Activated T-helper 1 cell treated with anti-CD3 and anti-CD28 coated beads, Interleukin-2, amount 50 U/mL, for 16 hours (primary cell): ENCODE results near the gene NEUROG1.

Experiments
- DNase-seq, 2 donors: peaks; one replicate each; pipeline ENCODE4 v3.0.0-alpha.2; 2020; ENCODE audit warnings: low read depth in 1 of 2, low spot score in 1 of 2

NEUROG1 gene

DNA sequence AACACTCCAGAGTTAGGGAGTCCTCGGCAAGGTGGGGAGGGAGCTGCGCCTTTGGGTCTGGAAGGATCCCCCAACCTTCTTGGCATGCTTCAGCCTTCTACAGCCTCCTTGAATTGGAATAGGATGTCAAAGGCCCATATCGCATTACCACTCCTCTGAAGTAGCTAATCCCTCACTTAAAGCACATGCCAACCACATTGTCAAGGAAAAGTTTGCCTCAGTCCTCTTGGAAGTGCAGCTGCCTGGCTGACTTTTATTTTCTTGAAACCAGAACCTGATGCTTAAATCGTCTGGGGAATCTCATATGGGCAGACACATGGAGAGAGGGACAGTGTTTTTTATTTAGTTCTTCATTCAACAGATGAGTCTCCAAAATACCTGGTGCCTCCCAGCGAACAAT lies 28.6 kb upstream of the NEUROG1 start:
- no peak for DNase-seq

DNA sequence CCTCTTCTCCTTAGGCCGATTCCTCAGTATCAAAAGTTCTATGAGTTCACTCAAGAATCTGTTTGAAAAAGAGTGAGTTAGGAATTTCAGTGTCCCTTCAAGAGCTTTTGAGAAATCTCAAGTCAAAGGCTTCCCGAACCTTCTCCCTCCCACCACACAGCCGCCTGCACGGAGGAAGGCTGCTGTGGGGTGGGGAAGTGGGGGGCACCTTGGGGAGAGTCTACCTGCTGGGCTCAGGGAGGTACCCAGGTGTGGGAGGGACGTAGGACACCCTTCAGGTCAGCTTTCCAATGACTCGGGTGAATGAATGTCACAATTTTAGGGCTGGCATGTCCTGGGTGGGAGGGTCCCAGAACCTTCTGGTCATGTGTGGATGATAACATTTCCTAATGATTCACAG lies 25.5 kb upstream of the NEUROG1 start:
- DNase-seq, result no peak

DNA sequence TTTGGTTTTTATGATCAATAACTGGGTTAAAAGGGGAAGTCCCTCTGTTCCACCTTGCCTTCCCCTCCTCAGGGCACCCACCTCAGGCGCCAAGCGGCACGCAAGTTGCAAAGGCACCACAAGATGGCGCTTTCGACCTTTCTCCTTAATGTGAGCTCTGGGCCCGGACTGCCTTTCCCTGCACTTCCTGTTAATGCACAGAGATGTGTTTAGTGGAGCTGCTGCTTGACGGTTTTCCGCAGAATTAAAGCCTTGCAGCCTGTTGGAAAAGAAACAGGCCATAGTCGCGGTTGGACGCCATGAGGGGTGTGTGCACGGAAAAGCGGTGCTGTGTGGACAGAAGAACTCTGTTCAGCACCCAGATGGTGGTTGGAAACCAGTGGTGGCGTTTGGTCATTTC lies 25.1 kb upstream of the NEUROG1 start:
- DNase-seq, result peak; percentile 15 to 16

DNA sequence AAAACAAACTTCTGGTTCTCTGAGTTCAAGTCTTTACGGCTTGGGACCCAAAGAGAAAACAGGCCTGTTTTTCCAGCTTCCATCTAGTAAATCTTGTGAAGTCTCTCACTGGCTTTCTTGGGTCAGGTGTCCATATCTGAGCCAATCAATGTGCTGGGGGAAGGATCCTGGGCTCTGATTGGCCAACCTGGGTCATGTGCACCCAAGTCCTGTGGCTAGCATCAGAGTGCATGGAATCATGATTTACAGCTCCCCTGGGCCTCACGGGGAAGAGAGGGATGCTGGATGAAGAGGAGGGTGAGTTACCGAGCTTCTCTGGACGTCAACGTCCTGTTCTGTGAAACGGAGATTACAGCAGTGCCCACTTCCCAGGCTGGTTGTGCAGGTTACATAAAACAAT lies 23.6 kb upstream of the NEUROG1 start:
- DNase-seq, result no peak

DNA sequence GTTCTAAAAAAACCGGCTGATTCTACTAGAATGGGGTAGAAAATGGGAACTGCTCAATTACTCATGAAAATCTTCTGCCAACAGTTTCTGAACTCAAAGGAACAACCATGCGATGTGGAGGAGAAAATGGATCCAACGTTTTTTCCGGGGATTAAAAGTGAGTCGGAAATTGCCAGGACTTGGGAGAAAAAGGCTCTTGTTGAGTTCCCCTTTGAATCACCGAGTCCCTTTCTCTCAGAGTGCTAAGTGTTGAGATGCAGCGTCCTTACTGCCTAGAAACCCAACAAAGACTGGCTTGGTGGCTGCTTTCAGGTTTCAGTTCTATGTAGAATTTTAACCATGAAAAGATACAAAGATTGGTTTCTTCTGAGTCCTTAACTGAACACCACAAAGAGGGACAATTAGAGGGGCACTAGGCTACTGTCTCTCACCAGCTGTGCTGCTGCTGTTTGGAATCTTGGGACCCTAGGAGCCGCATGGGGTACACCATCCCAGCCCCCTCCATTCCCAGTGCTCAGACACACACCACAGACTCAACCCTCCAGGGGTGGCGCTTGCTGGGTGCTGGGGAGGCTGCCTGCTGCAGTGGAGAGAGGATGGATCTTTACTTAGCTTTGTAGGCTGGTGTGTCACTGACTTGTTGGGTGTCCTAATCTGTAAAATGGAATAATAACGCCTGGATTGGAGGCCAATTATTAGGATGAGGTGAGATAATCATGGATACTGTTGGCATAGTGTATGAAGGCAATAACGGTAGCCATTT lies 21.5 kb upstream of the NEUROG1 start:
- no peak for DNase-seq

DNA sequence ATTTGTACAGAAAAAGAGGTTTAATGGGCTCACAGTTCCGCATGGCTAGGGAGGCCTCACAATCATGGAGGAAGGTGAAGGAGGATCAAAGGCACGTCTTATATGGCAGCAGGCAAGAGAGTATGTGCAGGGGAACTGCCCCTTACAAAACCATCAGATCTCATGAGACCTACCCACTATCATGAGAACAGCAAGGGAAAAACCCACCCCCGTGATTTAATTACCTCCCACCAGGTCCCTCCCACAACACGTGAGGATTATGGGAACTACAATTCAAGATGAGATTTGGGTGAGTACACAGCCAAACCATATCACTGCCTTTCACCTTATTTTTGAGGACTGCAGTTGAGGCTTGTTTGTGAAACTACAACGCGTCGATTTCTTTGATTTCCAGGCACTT lies 20.9 kb upstream of the NEUROG1 start:
- DNase-seq, result no peak

DNA sequence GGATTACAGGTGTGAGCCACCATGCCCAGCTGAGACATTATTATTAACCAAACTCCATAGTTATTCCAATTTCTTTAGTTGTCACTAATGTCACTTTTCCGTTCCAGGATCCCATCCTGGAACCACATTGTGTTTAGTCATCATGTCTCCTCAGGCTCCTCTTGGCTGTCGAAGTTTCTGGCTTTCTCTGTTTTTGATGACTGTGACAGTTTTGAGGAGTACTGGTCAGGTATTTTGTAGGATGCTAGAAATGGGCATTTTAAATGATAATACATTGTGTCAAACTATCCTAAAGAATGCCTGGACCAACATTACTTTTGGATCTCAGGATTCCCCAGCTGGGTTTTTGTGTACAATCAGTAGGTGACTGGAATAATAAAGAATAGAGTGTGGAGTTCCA lies 19.8 kb upstream of the NEUROG1 start:
- no peak for DNase-seq

DNA sequence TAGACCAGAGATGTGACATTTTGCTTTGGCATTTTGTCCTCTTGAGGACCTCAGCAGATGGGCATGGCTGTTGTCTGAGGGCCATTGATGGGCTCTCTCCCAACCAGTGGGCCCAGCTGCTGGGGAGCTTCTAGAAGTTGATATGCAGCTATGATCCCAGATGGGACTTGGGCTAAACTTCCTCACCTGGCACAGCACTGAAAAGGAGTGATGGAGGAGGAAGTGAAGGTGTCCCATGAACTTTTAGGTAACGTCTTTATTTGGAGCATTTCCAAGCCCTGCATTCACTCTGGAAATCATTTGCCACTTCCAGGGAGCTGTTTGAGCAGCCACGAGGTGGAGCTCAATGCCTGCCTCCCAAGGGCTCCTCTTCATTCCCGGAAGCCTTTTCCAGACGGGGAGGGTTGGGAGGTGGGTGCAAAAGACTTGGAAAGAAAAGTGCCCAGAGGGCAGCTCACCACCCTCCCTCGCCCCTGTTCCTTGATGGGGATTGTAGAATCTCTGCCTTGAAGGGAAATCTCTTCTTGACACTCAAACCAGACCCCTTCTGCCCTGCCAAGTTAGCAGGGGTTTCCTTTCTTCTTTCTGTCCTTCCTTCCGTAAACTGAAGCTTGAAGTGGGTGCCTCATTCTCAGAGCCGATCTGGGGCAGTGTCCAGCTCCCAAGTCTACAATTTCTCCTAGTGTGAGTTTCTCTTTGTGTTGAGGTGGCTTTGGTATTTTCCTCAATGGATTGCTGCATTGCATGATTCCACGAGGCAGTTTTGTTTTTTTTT lies 18.1 kb upstream of the NEUROG1 start:
- no peak for DNase-seq

DNA sequence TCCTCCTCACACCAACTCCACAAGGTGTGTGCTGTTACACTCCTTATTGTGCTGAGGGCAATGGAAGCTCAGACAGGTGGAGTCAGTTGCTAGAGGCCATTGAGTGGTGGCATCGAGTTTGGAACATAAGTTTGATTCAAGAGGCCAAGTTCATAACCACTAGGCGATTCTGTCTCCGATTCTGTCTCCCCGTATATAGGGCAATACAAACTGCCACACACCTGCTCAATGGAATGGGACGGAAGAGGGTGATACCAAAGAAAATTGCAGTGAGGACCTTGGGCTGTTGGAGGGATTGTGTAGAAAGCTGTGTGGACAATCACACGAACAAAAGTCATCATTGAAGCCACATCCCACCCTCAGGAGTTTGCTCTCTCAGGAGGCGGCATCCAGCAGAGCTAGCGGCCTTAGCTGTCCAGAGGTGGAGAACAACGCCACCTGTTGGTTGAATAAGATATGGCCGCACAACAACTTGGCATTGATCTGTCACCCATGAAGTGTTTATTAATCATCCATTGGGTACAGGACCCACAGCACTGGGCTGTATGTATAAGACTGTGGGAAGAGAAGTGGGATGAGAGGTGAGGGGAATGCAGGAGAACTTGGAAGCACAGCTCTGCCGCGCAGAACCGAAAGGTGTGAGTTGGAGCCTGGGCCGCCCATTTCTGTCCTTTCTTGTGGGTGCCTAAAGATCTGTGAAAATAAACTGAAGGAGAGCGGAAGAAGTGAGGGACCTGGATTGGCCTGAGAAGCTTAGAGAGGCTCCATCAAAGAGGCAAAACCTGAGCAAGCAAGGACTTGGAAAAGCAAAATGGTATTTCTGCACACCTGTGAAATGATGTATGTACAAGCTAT lies 16.1 kb upstream of the NEUROG1 start:
- no peak for DNase-seq

DNA sequence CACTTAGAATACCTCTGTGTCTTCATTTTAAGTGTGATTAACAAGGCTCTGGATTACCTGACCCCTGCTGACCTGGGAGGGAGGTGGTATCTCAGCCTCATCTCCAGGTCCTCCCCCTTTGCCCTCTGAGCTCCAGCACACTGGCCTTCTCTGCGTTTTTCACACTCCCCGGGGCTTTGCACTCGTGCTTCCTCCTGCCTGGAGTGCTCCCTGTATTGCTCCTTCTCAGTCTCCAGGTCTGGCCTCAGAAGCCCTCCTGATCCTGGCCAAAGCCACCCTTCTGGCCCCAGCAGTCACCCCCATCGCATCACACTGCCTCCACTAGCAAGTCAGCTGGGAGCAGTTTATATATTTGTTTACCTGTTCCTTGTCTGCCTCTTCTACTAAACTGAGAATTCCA lies 13.6 kb upstream of the NEUROG1 start:
- no peak for DNase-seq

DNA sequence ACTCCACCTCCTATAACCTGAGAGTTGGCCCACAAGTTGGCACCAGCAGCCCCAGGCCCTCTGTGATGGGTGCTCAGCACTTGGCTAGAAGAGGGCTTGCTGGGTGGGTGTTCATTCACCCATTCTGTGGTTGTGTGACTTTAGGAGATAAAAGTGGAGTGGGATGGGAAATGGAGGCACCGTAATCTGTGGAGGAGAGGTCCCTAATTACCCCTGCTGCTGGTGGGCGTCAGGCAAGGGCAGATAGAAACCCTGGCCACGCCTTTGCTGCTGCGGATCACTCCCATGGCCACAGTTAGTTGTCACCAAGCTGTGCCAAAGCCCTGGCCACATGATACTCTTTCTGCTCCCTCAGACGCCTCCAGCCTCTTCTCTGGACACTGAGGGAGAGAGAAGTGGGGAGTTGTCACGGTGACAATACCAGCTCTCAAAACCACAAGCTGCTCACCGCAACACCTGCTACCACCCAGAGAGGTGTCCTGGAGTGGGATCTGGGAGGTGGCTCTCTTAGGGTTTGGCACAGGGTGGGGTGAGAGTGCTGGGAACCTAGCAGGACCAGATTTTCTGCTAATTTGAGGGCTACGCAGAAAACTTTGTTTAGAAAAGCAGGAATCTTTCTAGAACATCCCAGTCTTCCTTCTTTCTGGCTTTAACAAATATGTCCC lies 12.0 kb upstream of the NEUROG1 start:
- DNase-seq, result no peak

DNA sequence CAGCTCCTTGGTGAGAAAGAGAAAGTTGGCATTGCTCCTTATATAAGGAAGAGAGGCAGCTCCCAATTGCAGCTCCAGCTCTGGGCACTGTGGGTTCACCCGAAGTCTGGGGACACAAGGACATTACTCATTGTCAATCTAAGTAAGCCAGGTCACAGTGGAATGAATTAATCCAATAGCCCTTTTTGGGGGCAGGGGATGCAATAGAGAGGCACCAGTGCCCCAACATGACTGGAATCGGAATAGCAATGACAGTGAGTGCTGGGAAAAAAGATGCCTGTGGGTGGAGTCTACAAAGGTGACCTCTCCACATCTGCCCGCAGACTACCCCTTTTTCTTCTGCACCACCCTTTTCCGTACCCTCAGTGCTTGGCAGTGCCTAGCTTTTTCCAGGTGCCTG lies 11.1 kb upstream of the NEUROG1 start:
- DNase-seq, result no peak

DNA sequence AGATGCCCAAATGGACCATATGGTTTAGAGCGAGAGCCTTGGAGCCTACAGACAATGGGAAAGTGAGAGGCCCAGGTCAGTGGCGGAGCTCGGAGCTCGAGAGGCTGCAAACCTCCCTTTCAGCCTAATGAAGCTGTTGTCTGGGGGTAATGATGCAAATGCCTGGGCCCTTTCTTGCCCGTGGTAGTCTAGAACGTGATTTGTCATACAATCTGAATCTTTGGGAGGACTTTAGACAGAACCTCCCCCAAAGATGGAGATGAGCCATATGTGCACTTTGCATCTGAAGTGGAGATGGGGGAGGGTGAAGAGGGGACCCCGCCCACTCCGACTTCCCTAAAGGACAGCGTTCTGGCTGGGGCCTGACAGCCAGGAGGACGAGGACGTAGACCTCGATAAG lies 10.3 kb upstream of the NEUROG1 start:
- no peak for DNase-seq

DNA sequence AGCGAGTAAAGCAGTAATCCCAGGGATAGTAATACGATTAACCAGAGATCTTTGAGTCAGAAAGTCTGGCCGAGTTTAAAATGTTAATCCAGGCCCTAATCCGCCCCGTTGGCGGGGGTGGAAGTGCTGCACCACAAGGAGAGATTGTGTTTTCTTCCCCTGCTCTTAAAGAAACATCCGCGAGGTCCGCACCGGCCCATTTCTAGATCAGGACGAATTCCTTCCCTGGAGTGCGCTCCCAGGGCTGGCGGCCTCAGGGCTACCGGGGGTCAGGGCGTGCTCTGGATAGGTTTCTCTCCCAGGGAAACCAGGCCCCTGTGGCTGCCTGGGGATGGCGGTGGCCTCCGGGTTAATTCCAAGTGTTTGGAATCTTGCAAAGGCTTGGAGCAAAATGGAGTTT lies 9.3 kb upstream of the NEUROG1 start:
- no peak for DNase-seq

DNA sequence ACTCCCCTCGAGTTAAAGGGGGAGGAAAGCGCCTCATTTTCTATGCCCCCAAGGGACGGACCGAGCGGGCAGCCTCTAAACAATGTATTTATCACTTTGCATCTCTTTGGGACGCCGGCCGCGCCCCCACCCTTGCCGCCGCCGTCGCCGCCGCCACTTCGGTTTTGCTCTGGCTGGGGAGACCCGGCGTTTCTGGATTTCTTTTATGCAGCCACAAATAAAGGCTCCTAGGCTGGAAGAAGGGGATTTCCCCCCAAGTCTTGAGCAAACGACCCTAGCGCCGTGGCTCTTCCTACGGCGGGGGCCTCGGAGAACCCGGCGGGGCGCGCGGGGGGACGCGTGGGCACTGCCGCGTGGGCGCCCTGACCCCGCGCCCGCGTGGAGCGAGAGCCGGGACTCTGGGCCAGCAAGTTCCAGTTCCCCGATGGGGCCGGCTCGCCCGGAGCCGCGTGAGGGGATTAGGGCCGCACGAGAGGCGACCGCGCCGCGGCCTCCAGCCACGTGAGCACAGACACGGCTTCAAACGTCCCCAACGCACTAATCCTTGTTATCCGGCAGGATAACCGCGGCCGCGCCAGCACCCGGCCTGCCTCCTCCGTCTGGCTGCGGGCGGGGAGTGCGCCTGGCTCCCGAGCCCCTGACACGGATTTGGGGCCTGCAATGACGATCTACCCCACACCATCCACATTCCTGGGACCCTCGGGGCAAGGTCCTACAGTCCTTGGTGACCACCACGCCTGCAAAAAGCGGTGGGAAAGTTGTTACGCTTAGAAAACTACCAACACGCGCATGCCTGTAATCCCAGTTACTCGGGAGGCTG lies 7.9 kb upstream of the NEUROG1 start:
- no peak for DNase-seq

DNA sequence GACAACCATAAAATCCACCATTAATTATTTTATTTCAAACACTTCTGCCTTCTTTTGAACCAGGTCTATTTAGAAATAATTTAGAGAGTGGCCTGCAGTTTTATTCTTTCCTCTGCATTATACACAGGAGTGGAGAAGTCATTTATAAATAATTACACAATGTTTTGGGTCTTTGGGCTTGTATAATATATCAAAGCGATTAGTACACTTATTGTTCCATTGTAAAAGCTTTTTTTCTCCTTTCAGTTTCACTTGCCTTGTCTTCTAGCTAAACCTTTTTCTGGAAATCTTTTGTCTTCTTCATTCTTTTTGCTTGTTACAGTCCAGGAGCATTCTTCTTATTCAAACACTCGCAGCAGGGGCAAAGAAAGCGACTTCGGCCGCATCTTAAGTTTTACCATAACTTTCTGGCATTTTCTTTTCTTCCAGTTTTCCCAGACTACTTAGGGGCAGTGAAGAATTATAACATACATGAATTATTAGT lies 7.3 kb upstream of the NEUROG1 start:
- no peak for DNase-seq

DNA sequence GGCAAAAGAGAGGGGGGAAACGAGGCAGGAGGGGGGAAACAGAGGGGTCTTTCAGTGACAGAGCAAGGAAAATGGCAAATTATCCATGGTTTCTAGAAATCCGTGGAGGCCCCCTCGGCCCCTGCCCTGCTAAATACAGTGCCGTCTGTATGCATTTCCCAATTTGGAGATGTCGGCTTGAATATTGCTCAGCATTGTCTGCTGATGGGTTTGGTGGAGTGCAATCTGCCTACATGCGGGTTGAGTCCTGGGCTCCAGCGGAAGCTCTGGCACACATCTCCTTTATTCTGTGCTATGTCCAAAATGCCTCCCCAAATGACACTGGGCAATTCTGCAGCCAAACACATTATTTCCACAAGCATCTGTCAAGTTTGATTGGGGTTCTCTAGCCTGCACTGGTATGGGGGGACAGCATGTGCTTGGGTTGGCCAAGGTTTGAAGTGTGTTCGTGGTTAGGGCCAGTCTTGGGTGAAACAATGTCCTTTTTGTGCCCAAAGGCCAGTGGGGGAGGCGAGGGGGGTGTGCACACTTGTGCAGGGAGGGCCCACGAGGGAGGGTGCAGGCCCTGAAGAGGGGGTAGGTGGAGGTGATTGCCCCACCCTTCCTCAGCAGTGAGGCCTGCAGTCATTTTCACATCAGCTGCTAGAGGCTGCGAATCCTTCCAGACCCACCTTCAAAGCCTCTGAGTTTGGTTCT lies 6.2 kb upstream of the NEUROG1 start:
- no peak for DNase-seq

DNA sequence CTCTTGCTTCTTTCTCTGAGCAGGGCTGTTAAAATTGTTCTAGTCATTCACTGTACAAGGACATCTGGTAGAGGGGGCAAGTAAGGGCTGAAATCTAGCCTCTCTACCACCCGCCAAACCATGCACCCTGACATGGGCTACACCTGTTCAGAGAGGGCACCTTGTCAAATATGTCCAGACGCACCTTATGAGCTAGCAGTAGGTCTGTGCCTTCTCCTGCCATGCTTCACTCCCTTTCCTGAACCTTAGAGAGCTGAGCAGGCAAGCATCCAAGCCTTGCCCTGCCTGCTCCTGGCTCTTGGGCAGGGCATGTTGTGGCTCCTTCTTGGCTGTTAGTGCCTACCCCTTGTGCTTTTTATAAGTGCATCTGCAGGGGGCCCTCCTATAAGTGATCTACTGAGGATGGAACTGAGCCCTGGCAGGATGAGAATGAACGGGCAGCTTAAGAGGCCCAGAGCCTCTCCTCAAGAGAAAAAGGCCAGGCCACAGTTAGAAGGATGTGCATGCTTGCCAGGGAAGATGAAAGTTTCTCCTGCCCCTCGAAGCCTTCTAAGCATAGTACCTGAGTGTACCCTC lies 3.8 kb upstream of the NEUROG1 start:
- no peak for DNase-seq

DNA sequence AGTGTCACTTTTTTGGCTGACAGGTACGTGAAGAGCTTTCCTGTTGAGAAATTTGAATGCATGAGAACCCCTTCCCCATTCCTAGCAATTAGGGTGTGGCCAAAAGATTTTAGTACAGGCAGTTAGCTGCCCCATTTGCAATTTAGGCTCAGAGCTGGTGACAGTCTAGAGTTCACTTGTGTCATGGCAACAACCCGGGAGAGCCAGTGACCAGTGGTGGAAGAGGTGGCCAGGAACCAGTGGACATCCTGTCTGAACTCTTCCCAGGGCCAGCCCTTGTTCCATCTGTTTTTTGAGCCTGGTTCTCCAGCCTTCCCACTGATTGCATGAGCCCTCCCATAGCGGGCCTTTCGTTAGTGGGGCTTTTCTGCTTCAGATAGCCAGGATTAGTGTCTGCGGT lies 2.5 kb upstream of the NEUROG1 start:
- no peak for DNase-seq
